ENCODE data around the gene EXT2.

The EXT2 gene

DNA sequence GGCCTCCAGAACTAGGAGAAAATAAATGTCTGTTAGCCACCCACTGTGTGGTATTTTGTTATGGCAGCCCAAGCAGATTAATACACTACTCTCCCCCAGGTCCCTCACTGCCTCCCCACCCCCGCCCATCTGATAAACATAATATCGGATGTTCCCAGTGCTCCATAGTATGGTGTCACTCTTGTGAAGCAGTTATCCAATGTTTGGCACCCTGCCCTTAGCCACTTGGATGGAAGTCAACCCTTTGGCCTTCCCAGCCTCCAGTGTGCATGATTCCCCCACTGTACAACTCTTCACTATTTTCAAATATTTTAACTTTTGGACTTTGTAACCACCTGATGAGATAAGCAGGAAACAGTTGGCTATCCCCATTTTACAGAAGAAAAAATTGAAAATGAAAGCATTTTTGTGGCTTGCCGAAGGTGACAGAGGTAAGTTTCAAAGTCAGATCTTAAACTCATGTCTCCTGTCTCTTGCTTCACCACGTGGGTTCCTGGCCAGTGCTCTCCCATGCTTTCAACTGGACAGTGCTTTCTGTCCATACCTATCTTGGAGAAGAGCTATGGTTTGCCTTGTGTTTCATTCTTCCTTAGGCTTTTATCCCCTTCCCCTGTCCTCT, 161.3 kb downstream of the EXT2 start:
- no peak for DNase-seq
- Histone ChIP-seq H3K27me3 (replicated peaks; ENCODE audit: control insufficient read depth, insufficient read depth, low read length, poor library complexity, severe bottlenecking) (no peaks in the 10 kb centered on the region), H3K9me3 (ENCODE audit: control insufficient read depth, low read length) (no peaks in the 10 kb centered on the region), H3K27ac (ENCODE audit: insufficient read depth, low read length, poor library complexity, severe bottlenecking) (no peak overlapping the region), H3K4me3 (ENCODE audit: insufficient read depth, low read depth, low read length, poor library complexity, severe bottlenecking) (no peak overlapping the region), H3K36me3 (ENCODE audit: control insufficient read depth, insufficient read depth, low read length) (no peaks in the 10 kb centered on the region), H3K4me1 (ENCODE audit: control insufficient read depth, insufficient read depth, low read length, poor library complexity, severe bottlenecking) (no peaks in the 10 kb centered on the region)

DNA sequence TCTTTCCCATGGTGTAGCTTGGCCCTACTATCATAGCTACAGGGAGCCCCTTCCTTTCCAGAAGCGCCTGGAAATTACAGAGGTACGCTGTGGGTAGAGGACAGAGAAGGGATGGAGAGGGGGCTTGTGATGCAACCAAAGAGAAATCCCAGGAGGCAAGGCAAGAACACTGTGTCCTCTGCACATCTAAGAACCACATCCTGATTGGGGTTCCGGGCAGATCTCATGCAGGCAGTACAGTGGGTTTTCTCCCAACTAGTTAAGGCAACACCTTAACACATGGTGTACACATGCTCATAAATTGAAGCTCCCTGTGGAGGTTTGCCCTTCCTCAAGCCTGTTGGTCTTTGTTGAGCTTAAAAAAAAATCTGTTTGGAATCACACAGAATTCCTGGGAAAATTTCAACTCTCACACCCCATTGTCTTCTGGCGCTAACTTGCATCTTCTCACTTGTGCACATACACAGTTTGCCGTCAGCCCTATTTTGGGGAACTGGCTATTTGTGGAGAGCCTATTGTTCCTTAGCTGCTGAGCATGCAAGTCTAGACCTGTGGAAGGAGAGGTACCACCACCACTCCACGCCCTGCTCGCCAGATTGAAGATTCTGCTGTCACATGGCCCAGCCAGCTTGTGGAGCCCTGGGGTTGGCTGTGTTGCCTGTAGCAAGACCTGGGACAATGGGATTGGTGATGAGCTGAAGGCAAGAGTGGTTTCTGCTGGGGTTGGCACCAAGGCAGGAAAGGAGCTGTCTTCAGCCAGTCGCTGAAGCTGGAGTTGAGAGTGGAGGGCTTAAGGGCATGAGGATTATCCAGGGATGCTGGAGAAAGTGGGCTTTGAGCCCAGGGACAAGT, 162.1 kb downstream of the EXT2 start:
- H3K36me3 ChIP-seq (ENCODE audit: control insufficient read depth, insufficient read depth, low read length): no peaks in the 10 kb centered on the region
- no peak for DNase-seq
- no peak overlapping the region for H3K4me3 ChIP-seq (ENCODE audit: insufficient read depth, low read depth, low read length, poor library complexity, severe bottlenecking)

DNA sequence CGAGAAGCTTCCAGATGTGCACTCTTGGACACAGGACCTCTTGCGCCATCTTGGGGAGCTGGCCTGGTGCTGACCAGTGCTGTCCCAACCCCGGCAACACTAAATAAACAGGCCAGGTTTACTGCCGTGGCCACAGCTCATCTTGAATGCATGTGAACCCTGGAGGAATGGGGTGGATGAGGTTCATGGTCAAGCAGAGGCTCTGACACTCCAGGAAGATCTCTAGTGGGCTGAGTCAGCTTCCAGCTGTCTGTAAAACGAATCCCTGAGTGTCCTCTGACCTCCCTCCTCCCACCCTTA, 162.7 kb downstream of the EXT2 start:
- no peaks in the 10 kb centered on the region for H3K36me3 ChIP-seq (ENCODE audit: control insufficient read depth, insufficient read depth, low read length)
- H3K4me1 ChIP-seq (ENCODE audit: control insufficient read depth, insufficient read depth, low read length, poor library complexity, severe bottlenecking): no peaks in the 10 kb centered on the region
- DNase-seq: no peak
- H3K9me3 ChIP-seq (ENCODE audit: control insufficient read depth, low read length): no peaks in the 10 kb centered on the region
- no peaks in the 10 kb centered on the region for H3K27me3 ChIP-seq (replicated peaks; ENCODE audit: control insufficient read depth, insufficient read depth, low read length, poor library complexity, severe bottlenecking)
- no peak overlapping the region for H3K27ac ChIP-seq (ENCODE audit: insufficient read depth, low read length, poor library complexity, severe bottlenecking)
- no peak overlapping the region for H3K4me3 ChIP-seq (ENCODE audit: insufficient read depth, low read depth, low read length, poor library complexity, severe bottlenecking)

More for the DNA sequence above, 162.1 kb downstream of the EXT2 start:
- H3K9me3 ChIP-seq (ENCODE audit: control insufficient read depth, low read length): no peaks in the 10 kb centered on the region
- H3K4me1 ChIP-seq (ENCODE audit: control insufficient read depth, insufficient read depth, low read length, poor library complexity, severe bottlenecking): no peaks in the 10 kb centered on the region
- no peak overlapping the region for H3K27ac ChIP-seq (ENCODE audit: insufficient read depth, low read length, poor library complexity, severe bottlenecking)
- no peaks in the 10 kb centered on the region for H3K27me3 ChIP-seq (replicated peaks; ENCODE audit: control insufficient read depth, insufficient read depth, low read length, poor library complexity, severe bottlenecking)

DNA sequence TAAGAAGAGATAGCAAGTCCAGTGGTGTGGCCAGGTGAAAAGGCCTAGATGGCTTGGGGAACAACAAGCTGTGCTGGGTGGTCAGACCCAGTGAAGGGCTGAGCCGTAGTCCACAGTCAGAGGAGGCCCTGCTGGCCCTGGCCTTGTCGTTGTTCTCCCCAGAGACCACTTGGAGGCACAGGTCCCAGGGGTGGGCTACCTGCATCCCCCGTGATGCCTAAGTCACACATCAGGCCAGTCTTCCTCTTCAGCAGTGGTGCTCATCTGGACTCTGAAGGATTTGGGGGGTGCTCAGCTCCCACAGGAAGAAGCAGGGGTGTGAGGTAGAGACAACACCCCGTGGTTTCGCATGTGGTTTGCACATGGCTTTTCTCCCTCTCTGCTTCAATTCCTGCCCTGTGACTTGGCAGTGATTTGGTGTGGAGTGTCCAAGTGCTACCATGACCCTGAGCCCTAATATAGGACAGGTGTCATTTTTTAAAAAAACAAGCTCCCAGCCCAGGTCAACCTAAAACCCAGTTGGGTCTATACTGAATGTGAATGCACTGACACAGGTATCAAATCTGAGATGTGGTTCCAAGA, 163.5 kb downstream of the EXT2 start:
- Histone ChIP-seq H3K4me1 (ENCODE audit: control insufficient read depth, insufficient read depth, low read length, poor library complexity, severe bottlenecking) (no peaks in the 10 kb centered on the region), H3K27ac (ENCODE audit: insufficient read depth, low read length, poor library complexity, severe bottlenecking) (no peak overlapping the region), H3K9me3 (ENCODE audit: control insufficient read depth, low read length) (no peaks in the 10 kb centered on the region), H3K4me3 (ENCODE audit: insufficient read depth, low read depth, low read length, poor library complexity, severe bottlenecking) (no peak overlapping the region), H3K27me3 (replicated peaks; ENCODE audit: control insufficient read depth, insufficient read depth, low read length, poor library complexity, severe bottlenecking) (no peaks in the 10 kb centered on the region), H3K36me3 (ENCODE audit: control insufficient read depth, insufficient read depth, low read length) (no peaks in the 10 kb centered on the region)
- DNase-seq: no peak

DNA sequence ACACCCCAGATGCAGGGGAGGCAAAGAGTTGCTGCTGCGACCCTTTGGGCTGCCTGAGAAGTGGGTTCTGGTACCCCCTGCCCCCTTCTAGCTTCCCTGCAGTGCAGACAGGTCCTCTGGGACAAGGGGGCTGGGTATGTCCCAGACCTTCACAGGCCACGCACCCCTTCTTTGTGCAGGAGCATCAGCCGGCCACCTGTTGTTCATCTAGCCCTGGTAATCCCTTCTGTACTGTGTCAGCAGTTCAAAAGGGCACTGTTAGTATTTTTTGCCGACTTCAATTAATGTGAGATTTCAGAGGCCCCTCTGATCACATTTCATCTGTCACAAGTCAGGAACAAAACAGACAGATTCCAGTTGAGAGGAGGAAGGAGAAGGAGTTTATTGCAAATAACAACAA, 164.6 kb downstream of the EXT2 start:
- no peak overlapping the region for H3K27ac ChIP-seq (ENCODE audit: insufficient read depth, low read length, poor library complexity, severe bottlenecking)
- no peaks in the 10 kb centered on the region for H3K4me1 ChIP-seq (ENCODE audit: control insufficient read depth, insufficient read depth, low read length, poor library complexity, severe bottlenecking)
- H3K9me3 ChIP-seq (ENCODE audit: control insufficient read depth, low read length): no peaks in the 10 kb centered on the region
- H3K36me3 ChIP-seq (ENCODE audit: control insufficient read depth, insufficient read depth, low read length): no peaks in the 10 kb centered on the region
- no peak for DNase-seq
- H3K27me3 ChIP-seq (replicated peaks; ENCODE audit: control insufficient read depth, insufficient read depth, low read length, poor library complexity, severe bottlenecking): no peaks in the 10 kb centered on the region
- no peak overlapping the region for H3K4me3 ChIP-seq (ENCODE audit: insufficient read depth, low read depth, low read length, poor library complexity, severe bottlenecking)

DNA sequence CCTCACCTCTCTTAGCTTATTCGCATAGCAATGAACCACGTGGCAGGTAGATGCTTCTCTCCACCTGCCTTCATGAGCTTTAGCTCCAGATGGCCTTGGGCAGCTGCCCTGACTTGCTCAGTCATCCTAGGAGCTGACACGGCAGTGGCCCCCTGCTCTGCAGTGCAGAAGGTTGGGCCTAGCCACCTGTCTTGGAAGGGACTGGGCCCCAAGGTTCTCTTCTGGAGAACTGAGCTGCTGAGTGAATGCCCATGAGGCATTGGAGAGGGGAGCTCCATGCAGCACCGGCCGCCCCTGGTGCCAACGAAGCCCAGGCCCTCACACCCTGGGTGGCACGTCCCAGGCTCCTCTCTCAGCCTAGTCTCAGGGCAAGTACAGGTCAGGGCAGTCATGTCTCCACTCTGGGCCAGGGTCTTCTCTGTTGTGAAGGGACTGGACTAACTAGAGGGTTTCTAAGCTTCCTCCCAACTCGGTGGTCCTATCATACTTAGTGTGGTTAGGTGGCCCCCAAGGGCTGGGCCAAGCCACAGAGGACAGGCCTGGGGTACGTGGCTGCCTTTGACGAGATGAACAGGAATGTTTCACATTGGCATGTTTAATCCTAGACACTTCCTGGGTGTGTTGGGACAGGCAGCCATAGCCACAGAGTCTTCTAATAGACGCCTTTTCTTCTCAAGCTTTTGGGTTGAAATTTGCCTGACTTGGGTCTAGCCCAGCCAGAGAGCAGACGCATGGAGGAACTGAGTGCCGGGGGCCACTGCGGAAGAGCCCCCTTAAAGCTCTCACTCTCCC, 166.5 kb downstream of the EXT2 start:
- H3K4me1 ChIP-seq (ENCODE audit: control insufficient read depth, insufficient read depth, low read length, poor library complexity, severe bottlenecking): no peaks in the 10 kb centered on the region
- no peaks in the 10 kb centered on the region for H3K27me3 ChIP-seq (replicated peaks; ENCODE audit: control insufficient read depth, insufficient read depth, low read length, poor library complexity, severe bottlenecking)
- H3K9me3 ChIP-seq (ENCODE audit: control insufficient read depth, low read length): no peaks in the 10 kb centered on the region
- no peaks in the 10 kb centered on the region for H3K36me3 ChIP-seq (ENCODE audit: control insufficient read depth, insufficient read depth, low read length)
- no peak overlapping the region for H3K4me3 ChIP-seq (ENCODE audit: insufficient read depth, low read depth, low read length, poor library complexity, severe bottlenecking)
- H3K27ac ChIP-seq (ENCODE audit: insufficient read depth, low read length, poor library complexity, severe bottlenecking): no peak overlapping the region
- DNase-seq: no peak

DNA sequence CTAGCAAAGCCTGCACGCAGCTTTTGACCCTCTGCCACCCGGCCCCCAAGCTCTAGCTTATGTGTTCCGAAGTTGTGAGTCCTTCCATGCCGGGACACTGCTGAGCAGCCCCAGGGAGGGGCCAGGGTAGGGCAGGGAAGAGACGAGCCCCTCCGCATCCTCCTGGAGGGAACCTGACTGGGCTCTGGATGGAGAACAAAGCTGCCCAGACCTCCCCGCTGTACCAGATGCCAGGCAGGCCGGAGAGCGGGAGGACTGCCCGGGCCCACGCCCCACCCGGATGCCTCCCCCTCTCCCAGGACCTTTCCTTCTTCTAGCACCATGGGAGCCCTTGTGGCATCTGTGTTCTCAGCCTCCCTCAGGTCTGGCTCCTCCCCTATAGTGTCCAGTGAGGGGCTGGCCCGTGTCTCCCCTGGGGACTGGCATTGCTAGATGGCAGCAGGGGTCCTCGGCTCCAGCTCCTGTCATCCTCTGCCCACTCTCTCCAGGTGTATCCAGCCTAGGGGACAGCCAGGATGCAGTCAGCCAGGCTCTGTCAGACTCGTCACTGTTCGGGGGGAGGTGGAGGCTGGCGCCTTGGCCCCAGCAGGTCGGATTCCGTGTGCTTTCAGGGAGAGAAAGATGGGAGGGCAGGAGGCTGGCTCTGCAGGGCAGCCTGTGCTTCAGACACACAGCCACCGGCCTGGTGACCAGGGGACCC, 168.4 kb downstream of the EXT2 start:
- H3K27me3 ChIP-seq (replicated peaks; ENCODE audit: control insufficient read depth, insufficient read depth, low read length, poor library complexity, severe bottlenecking): no peaks in the 10 kb centered on the region
- H3K36me3 ChIP-seq (ENCODE audit: control insufficient read depth, insufficient read depth, low read length): no peaks in the 10 kb centered on the region
- H3K4me1 ChIP-seq (ENCODE audit: control insufficient read depth, insufficient read depth, low read length, poor library complexity, severe bottlenecking): no peaks in the 10 kb centered on the region
- DNase-seq: no peak
- no peak overlapping the region for H3K27ac ChIP-seq (ENCODE audit: insufficient read depth, low read length, poor library complexity, severe bottlenecking)
- H3K4me3 ChIP-seq (ENCODE audit: insufficient read depth, low read depth, low read length, poor library complexity, severe bottlenecking): no peak overlapping the region
- H3K9me3 ChIP-seq (ENCODE audit: control insufficient read depth, low read length): no peaks in the 10 kb centered on the region

DNA sequence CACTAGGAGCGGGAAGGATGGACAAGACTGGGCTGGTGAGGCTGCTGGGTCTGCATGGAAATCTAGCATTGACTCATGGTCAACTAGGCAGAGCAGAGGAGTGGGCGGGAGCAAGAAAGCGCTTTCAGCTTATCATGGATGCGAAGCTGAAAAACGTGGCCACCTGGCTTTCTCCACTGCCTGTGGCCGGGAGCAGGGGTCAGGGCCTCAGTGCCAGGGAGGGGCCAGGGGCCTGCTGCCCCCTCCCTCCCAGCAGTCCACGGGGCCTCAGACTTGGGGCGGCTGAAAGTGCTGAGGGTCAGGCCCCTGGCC, 168.9 kb downstream of the EXT2 start:
- Histone ChIP-seq H3K9me3 (ENCODE audit: control insufficient read depth, low read length) (no peaks in the 10 kb centered on the region), H3K27me3 (replicated peaks; ENCODE audit: control insufficient read depth, insufficient read depth, low read length, poor library complexity, severe bottlenecking) (no peaks in the 10 kb centered on the region), H3K4me1 (ENCODE audit: control insufficient read depth, insufficient read depth, low read length, poor library complexity, severe bottlenecking) (no peaks in the 10 kb centered on the region), H3K27ac (ENCODE audit: insufficient read depth, low read length, poor library complexity, severe bottlenecking) (no peak overlapping the region), H3K4me3 (ENCODE audit: insufficient read depth, low read depth, low read length, poor library complexity, severe bottlenecking) (no peak overlapping the region), H3K36me3 (ENCODE audit: control insufficient read depth, insufficient read depth, low read length) (no peaks in the 10 kb centered on the region)
- no peak for DNase-seq

DNA sequence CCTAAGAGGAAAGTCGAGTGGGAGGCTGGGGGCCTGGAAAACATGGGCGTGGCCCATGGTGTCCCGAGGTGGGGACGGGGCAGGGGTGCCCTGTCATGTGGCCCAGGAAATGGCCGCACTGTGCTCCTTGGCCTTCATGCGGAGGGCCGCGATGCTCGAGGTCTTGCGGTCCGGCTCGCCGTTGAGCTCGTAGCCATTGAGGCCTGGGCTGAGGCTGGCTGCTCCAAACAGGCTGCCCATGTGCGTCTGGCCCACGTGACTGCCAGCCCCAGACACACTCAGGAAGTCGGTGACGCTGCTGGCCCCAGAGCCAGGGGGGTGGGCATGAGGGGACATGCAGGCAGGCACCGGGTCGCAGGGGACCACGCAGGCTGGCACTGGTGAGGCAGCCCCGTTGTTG, 169.3 kb downstream of the EXT2 start:
- no peak for DNase-seq
- Histone ChIP-seq H3K27me3 (replicated peaks; ENCODE audit: control insufficient read depth, insufficient read depth, low read length, poor library complexity, severe bottlenecking) (no peaks in the 10 kb centered on the region), H3K4me3 (ENCODE audit: insufficient read depth, low read depth, low read length, poor library complexity, severe bottlenecking) (no peak overlapping the region), H3K27ac (ENCODE audit: insufficient read depth, low read length, poor library complexity, severe bottlenecking) (no peak overlapping the region), H3K9me3 (ENCODE audit: control insufficient read depth, low read length) (no peaks in the 10 kb centered on the region), H3K36me3 (ENCODE audit: control insufficient read depth, insufficient read depth, low read length) (no peaks in the 10 kb centered on the region), H3K4me1 (ENCODE audit: control insufficient read depth, insufficient read depth, low read length, poor library complexity, severe bottlenecking) (no peaks in the 10 kb centered on the region)
